Panc1 (cell line): ENCODE results near the gene FAM98C.
A peak's percentile ranks its signal among the peaks of the same experiment; 100 is the strongest.

ENCODE experiments used
- CTCF ChIP-seq: fragments of 450-650 bp; IDR thresholded peaks from 2 replicates; pipeline ENCODE4 v1.5.1; 2017; ENCODE audit warnings: mild to moderate bottlenecking
- POLR2AphosphoS5 ChIP-seq: IDR thresholded peaks from 2 replicates; pipeline ENCODE4 v1.6.1; 2012; ENCODE audit warnings: mild to moderate bottlenecking, low read depth, low read length, moderate library complexity
- SIN3A ChIP-seq: IDR thresholded peaks from 2 replicates; pipeline ENCODE4 v1.6.1; 2012; ENCODE audit warnings: low read depth, mild to moderate bottlenecking, low read length, moderate library complexity, borderline replicate concordance; ENCODE audit not compliant: insufficient read depth
- TCF7L2 ChIP-seq: IDR thresholded peaks from 2 replicates; pipeline ENCODE4 v1.6.1; 2011; ENCODE audit warnings: mild to moderate bottlenecking, low read depth, low read length, inconsistent platforms
- TF ChIP-seq, protein P1 (sequence below), 2 experiments: IDR thresholded peaks; 2 replicates each; pipeline ENCODE4 v1.6.1; 2011 to 2012; ENCODE audit warnings: low read depth in 2 of 2, control low read depth in 1 of 2, low read length in 1 of 2, mild to moderate bottlenecking in 1 of 2, moderate library complexity in 1 of 2; ENCODE audit not compliant: insufficient read depth in 1 of 2

DNA sequence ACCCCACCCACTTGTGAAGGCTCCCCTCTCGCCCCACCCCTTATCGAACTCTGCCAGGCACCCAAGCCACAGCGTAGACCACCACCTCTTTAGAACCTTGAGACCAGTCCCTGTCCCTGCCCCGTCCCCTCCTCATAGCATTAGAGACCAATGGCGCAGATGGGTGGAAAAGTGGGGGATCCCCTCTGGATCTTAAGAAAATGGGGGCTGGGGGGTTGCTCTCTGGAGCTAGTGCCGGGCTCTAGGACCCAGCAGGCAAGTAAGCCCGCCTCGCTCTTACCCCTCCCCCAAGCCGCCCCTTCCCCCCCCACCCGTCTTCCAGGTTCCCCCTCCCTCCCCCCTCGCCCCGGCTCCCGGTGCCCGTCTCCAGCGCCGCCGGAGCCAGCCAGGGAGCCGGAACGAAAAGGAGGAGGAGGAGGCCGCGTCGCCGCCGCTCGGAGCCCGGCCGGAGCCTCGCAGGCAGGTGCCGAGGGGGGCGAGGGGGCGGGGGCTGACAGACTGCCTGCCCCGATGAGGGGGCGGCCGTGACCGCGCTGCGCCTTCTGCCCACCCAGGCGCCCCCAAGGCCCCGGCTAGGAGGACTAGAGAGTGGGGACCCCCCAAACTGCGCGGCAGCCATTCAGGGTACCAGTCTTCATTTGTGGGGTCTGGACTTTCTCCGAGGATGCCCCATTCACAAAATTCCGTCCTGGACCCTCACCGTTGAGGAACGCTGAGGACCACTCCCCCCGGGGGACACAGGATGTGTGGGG is 14.4 kb upstream of the FAM98C start, which contains the start of gene SPRED3:
- TF ChIP-seq CTCF (no peak), POLR2AphosphoS5 (no peak), TCF7L2 (no peak), SIN3A (0 out of 2 replicates have a peak, but pooled peaks have one; percentile 24)
- TF ChIP-seq, protein P1, sequence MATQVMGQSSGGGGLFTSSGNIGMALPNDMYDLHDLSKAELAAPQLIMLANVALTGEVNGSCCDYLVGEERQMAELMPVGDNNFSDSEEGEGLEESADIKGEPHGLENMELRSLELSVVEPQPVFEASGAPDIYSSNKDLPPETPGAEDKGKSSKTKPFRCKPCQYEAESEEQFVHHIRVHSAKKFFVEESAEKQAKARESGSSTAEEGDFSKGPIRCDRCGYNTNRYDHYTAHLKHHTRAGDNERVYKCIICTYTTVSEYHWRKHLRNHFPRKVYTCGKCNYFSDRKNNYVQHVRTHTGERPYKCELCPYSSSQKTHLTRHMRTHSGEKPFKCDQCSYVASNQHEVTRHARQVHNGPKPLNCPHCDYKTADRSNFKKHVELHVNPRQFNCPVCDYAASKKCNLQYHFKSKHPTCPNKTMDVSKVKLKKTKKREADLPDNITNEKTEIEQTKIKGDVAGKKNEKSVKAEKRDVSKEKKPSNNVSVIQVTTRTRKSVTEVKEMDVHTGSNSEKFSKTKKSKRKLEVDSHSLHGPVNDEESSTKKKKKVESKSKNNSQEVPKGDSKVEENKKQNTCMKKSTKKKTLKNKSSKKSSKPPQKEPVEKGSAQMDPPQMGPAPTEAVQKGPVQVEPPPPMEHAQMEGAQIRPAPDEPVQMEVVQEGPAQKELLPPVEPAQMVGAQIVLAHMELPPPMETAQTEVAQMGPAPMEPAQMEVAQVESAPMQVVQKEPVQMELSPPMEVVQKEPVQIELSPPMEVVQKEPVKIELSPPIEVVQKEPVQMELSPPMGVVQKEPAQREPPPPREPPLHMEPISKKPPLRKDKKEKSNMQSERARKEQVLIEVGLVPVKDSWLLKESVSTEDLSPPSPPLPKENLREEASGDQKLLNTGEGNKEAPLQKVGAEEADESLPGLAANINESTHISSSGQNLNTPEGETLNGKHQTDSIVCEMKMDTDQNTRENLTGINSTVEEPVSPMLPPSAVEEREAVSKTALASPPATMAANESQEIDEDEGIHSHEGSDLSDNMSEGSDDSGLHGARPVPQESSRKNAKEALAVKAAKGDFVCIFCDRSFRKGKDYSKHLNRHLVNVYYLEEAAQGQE (IDR thresholded peaks at IDR 0.05; ENCODE audit: insufficient read depth in 1 of 2, low read depth in 2 of 2, low read length in 1 of 2) = 0 out of 4 replicates have a peak, but pooled peaks of 1 of the 2 experiments have one; percentile 33
